GM10266 (cell line): ENCODE results near the gene DYDC2.
"Not testable (repeated sequence)": the region's sequence is repeated elsewhere in the genome, so short reads cannot be mapped to it uniquely, and the experiment has no call there.

Experiments
- DNase-seq: peaks from one replicate; pipeline ENCODE4 v3.0.0; 2012; ENCODE audit errors: extremely low spot score
- TF ChIP-seq, protein P1 (sequence below): IDR thresholded peaks from 2 replicates; pipeline ENCODE4 v1.5.1; 2012; ENCODE audit warnings: mild to moderate bottlenecking, low read depth; ENCODE audit not compliant: control insufficient read depth, insufficient read depth; ENCODE audit errors: missing control alignments

DYDC2 gene

DNA sequence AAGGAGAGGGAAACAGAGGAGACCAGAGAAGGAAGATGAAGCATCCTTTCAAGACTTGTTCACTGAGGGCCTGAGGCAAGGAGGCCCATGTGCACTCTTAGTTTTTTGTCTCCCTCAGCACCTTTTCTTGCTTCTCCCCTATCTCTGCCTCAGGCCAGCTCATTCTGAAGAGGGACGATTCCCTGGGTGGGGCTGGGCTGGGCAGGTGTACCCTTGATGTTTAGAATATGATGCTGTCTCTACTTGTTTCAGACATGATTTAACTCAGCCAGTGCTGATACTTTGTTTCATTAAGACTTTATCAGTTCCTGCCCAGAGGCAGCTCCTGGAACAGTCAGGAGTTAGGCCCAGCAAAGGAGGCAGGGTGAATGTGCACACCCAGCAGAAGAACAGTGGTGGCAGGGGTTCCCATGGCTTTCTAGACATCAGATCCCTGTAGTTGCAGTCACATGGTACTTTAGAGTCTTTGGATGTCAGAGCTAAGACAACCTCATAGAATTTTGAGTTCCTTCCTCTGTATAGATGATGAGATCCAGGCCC is 55.2 kb downstream of the DYDC2 start:
- DNase-seq, result no peak
- TF ChIP-seq, protein P1, sequence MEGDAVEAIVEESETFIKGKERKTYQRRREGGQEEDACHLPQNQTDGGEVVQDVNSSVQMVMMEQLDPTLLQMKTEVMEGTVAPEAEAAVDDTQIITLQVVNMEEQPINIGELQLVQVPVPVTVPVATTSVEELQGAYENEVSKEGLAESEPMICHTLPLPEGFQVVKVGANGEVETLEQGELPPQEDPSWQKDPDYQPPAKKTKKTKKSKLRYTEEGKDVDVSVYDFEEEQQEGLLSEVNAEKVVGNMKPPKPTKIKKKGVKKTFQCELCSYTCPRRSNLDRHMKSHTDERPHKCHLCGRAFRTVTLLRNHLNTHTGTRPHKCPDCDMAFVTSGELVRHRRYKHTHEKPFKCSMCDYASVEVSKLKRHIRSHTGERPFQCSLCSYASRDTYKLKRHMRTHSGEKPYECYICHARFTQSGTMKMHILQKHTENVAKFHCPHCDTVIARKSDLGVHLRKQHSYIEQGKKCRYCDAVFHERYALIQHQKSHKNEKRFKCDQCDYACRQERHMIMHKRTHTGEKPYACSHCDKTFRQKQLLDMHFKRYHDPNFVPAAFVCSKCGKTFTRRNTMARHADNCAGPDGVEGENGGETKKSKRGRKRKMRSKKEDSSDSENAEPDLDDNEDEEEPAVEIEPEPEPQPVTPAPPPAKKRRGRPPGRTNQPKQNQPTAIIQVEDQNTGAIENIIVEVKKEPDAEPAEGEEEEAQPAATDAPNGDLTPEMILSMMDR, result no peak

DNA sequence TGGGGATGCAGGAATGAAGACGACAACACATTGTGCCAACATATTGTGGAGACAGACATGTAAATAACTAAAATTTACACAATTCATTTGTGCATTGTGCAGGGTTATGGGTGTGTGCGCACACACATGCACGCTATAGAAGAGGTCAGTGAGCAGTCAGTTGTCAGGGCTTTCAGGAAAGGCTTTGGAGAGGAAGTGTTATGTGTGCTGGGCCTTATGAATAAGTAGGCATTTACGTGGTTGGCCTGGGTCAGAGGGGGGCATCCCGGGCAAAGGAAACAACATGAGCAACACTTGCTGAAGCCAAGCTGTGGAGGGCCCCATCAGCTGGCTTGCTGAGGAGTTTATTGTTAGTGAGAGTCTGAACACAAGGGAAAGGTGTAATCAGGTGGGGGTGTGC is 55.9 kb downstream of the DYDC2 start:
- TF ChIP-seq, protein P1, result no peak
- DNase-seq, result no peak

DNA sequence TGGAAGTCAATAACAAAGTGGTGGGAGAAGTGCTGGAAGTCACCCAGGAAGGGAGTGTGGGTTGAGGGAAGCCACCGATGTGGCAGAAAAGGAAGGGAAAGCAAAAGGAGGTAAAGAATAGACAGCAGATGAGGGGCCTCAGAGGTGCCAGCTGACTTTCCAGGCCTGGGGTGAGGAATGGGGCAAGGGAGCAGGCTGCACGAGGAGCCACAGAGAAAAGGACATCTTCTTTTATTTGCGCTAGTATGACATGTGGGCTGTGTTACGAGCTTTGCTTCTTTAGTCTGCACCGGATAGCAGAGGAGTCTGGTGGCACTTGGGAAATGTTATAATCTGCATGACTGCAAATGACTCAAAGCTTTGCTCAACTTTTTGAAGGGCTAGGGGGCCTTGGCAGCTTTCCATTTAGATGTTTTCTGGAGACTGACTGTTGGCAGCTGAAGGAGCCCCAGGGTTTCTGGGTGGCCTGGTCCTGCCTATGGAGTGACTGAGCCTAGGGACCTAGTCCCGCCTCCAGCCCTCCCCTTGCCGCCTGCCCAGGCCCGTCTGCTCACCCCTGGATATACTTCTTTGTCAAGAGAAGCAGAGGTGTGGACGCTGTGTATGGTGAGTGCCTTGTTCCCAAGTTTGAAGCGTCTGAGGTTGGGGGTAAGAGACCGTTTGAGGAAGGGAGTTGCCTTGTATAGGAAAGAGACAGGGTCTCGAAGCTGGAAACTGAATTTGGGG is 56.9 kb downstream of the DYDC2 start:
- no peak for DNase-seq
- TF ChIP-seq, protein P1, result no peak

DNA sequence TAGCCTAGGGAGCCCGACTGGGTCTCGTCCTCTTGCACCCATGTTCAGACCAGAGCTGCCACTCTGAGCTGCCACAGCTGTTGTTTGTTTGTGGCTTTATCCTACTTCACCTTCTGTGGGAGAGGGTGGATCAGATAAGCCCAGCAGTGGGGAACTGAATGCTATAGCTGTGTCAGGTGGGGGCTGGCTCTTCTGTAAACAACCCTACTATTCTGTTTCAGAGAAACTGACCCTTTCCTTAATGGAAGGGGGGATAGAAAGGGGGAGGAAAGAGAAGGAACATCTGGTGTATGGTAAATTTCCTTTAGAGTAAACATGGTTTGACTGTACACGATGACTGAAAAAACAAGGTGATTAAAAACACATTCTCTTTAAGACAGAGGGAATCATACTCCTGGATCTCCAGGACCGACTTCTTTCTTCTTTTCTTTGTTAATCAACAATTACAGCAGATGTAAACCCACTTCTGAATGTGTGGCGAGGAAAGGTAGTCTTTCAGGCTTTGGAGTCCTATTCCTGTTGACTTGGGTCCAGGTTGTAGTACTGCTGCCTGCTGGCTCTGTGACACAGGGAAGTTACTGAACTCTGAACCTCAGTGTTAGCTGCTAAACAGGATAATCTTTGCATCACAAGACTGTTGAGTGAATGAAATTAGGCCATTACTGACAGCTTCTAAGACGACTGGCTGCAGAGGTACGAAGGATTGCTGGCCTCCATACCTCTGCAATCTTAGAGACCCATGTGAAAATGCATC is 57.7 kb downstream of the DYDC2 start:
- DNase-seq, result no peak
- TF ChIP-seq, protein P1, result no peak

DNA sequence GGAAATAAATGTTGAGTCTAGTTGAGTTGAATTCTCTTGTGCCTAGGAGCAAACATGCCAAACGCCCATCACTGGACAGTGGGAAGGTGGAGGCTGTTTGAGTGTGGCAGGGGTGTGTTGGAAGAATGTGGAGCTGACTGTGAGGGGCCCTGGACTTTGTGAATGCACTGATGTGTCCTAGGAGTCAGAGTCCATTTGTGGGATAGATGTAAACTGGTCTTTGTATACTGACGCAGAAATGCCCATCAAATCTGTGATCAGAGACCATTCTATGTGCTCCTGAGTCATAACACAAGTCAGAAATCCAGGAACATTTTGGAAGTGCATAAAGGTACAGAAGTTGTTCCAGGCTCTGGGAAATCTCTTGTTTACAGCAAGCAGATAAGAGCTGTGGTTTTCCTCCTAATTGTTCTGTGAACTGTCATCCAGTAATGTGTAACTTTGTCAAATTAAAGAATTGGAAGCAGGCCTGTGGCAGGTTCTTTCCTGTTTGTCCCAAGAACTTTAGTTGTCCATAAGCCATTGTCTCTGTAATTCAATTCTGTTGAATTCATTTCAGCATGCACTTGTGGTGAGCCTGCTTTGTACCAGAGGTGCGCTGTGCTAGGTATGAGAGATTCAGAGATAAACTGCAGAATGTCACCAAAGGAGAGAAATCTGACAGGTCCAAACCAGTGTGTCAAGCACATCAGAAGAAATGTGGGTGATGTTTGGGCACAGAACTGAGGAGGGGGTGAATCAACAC is 59.3 kb downstream of the DYDC2 start:
- TF ChIP-seq, protein P1, result no peak
- no peak for DNase-seq

DNA sequence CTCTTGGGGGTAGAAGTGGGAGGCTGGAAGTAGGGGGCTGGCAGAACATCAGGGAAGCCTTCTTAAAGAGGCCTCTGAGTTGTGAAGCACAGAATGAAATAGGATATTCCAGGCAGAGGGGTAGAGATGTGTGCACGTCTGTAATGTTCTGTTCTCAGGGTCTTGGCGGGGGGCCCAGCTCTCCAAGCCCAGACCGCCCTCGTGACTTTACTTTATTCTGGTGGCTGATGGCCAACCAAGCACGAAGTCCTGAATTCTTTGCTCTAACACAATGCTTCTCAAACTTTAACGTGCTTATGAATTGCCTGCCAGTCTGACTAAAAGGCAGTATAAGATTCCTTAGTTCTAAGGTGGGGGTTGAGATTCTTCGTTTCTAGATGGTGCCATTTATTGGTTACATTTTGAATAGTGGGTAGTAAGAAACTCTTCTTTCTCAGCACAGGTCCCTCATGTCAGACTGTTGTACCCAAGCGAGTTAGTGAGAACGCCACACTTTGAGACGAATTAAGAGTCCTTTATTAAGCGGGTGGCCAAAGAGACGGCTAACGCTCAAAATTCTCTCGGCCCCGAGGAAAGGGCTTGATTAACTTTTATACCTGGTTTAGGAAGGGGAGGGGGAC is 60.0 kb downstream of the DYDC2 start:
- TF ChIP-seq, protein P1, result no peak
- DNase-seq, result no peak

DNA sequence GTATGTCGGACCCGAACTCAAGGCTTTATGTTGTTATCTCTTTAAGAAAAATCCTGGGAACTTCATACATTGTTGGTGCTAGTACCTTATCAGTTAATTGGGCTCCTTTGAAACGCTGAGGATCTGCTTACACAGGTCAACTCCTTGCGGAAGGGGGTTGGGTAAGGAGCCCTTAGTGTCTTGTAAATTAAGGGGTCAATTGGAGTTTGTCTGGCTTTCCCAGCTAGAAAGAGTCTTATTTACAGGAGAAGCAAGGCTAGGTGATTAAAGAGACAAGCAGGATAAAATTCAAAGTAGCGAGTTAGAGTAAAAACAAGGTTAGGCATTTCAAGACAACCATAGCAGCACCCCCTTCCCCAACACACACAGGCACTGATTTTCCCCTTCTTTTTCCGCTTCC is 60.7 kb downstream of the DYDC2 start:
- not testable (repeated sequence) for DNase-seq
